ENCODE measurements around the gene SNRPB.

Gene SNRPB

GRCh38 chr20:2418388-2418787 is 52.2 kb downstream of the SNRPB start:
- no peak for DNase-seq

- DNase-seq = no peak
Observed at GRCh38 chr20:2417213-2417541, 53.4 kb downstream of the SNRPB start.

- DNase-seq = no peak
Observed at GRCh38 chr20:2416541-2417212, 53.9 kb downstream of the SNRPB start.

All from bone marrow (tissue), 2 donors.